Kidney epithelial cell (primary cell): ENCODE data around the gene ITGA3. TPM values are rescaled to one million over a fixed set of nuclear protein-coding genes. Genes with fewer than 3 reads are reported as not detected.

Experiments used
- DNase-seq: peaks from one replicate; pipeline ENCODE4 v3.0.0-alpha.2; 2010; ENCODE audit warnings: low read depth
- H3K27me3 ChIP-seq: 2 replicates; pipeline ENCODE4 v1.6.0; 2011; ENCODE audit warnings: low read length; ENCODE audit not compliant: control insufficient read depth, insufficient read depth
- H3K36me3 ChIP-seq: 2 replicates; pipeline ENCODE4 v1.5.1; 2011; ENCODE audit warnings: low read length; ENCODE audit not compliant: control insufficient read depth, insufficient read depth
- H3K4me3 ChIP-seq: 2 replicates; pipeline ENCODE4 v1.5.1; 2011; ENCODE audit warnings: low read depth, mild to moderate bottlenecking, control low read depth, low read length
- total RNA-seq: library from RNA; depleted of rRNA; stranded (reverse); fragments of >200 nt; gene quantifications from 2 replicates; pipeline ENCODE4 v1.2.3, GENCODE V29; 2015
- TF ChIP-seq, protein P1 (sequence below): IDR thresholded peaks from 2 replicates; pipeline ENCODE4 v1.5.1; 2011; ENCODE audit warnings: mild to moderate bottlenecking, moderate library complexity, low read length, control low read depth, inconsistent platforms; ENCODE audit not compliant: insufficient read depth, poor library complexity, severe bottlenecking

The ITGA3 gene
- total RNA-seq, 1 donor from 2014 or later = 1,029 TPM

DNA sequence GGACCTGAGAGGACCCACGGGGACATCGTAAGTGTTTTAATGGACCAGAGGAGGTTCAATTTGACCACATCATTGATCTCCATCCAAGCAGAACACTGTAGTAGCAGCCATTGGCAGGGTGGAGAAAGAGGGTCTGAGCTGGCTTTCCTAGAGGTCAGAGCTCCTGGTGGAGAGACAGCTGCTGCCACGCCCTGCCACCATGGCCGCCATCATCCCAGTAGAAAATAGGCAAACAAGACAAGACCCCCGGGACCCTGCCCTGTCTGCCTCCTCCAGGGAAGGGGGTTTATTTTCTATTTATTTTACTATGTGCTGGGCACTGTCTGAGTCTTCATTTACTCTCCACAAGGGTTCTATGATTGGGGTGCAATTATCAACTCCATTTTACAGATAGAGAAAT lies 11.4 kb upstream of the ITGA3 start:
- TF ChIP-seq, protein P1, sequence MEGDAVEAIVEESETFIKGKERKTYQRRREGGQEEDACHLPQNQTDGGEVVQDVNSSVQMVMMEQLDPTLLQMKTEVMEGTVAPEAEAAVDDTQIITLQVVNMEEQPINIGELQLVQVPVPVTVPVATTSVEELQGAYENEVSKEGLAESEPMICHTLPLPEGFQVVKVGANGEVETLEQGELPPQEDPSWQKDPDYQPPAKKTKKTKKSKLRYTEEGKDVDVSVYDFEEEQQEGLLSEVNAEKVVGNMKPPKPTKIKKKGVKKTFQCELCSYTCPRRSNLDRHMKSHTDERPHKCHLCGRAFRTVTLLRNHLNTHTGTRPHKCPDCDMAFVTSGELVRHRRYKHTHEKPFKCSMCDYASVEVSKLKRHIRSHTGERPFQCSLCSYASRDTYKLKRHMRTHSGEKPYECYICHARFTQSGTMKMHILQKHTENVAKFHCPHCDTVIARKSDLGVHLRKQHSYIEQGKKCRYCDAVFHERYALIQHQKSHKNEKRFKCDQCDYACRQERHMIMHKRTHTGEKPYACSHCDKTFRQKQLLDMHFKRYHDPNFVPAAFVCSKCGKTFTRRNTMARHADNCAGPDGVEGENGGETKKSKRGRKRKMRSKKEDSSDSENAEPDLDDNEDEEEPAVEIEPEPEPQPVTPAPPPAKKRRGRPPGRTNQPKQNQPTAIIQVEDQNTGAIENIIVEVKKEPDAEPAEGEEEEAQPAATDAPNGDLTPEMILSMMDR = no peak
- DNase-seq = no peak
- no peak overlapping the region for H3K4me3 ChIP-seq
- no peaks in the 10 kb centered on the region for H3K36me3 ChIP-seq
- no peaks in the 10 kb centered on the region for H3K27me3 ChIP-seq

DNA sequence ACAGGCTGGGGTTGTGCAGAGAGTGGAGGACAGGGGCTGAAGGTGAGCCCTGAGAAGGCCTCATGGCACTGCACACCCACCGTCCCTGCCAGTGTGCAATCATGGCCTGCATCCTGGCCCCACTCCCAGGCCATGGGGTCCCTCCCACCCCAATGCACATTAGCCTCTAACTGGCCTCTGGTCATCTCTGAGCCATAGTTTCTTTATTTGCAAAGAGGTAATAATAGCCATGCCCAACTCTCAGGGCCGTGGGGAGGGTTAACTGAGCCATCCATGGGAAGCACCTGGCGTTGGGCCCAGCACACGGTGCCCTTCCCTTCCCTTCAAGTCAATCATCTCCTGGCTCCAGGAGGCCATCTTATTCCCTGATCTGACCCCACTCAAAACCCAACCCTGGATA lies 10.8 kb upstream of the ITGA3 start:
- no peaks in the 10 kb centered on the region for H3K36me3 ChIP-seq
- DNase-seq = no peak
- TF ChIP-seq, protein P1 = no peak

DNA sequence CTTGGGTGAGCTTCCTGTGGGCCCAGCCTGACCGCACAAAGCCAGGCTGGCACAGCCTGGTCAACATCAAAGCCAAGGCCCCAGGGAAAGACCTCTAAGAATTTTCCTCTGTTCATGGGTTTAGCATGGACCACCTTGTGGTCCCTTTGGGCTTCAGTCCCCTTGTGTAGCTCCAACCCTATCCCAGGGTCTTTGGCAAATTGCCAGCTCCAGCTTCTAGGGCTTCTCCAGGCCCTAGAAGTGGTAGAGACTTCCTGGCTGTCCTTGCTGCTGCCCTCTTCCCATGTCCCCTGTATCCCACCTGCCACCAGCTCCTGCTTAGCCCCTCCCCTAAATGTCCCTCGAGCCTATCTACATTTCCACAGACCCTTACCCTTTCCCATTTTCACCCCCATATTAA lies 9.7 kb upstream of the ITGA3 start:
- H3K27me3 ChIP-seq = no peaks in the 10 kb centered on the region
- no peaks in the 10 kb centered on the region for H3K36me3 ChIP-seq
- no peak overlapping the region for H3K4me3 ChIP-seq
- TF ChIP-seq, protein P1 = no peak
- no peak for DNase-seq

More for the DNA sequence above, 10.8 kb upstream of the ITGA3 start:
- Histone ChIP-seq H3K27me3 (no peaks in the 10 kb centered on the region), H3K4me3 (no peak overlapping the region)

DNA sequence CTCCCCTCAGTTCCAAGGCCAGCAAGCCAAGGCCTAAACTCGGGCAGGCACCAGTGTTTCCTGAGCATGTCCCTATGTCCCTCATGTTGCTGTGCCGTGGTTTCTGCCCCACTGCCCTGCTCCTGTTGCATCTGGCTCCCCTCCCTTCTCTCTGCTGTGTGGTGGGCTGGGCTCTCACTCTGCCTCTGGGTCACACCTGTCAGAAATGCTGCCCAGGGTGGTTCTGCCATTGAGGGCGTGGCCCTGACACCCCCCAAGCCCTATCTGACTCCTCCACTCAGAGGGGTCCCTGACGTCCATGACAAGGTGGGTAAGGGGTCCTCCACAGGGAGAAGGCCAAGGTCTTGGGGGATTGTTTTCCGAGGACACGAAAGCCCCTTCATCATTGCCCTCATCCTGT lies 9.2 kb upstream of the ITGA3 start:
- TF ChIP-seq, protein P1 = no peak
- DNase-seq = no peak
- H3K36me3 ChIP-seq = no peaks in the 10 kb centered on the region
- H3K4me3 ChIP-seq = no peak overlapping the region
- H3K27me3 ChIP-seq = no peaks in the 10 kb centered on the region

DNA sequence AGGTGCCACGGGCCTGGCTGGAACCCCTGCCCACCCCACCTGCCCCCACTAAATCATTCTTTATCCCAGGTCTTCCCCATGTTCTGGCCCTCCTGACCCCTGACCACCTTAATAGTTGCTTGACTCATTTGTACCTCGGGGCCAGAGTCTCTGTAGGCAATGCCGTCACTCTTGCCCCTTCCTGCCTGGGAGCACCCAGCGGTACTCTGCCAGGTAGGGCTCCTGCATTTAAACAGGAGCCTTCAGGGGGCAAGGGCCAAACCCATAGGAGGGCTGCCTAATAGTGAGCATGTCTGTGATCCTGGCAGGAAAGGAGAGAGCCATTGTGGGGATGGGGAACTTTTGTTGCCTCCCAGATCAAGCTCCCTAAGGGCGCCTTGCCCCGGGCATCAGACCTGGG lies 8.8 kb upstream of the ITGA3 start:
- H3K4me3 ChIP-seq = no peak overlapping the region

More for the DNA sequence above, 8.8 kb upstream of the ITGA3 start:
- DNase-seq = no peak
- H3K27me3 ChIP-seq = no peaks in the 10 kb centered on the region
- TF ChIP-seq, protein P1 = no peak
- H3K36me3 ChIP-seq = no peaks in the 10 kb centered on the region
